Natural killer cell (primary cell): ENCODE results near the gene CREB5. TPM values are rescaled to one million over a fixed set of nuclear protein-coding genes. Genes with fewer than 3 reads are reported as not detected.

Source experiments
- ATAC-seq, 3 donors: fragments of 150-1000 bp in 2 of 3; fragments of 200-7000 bp in 1 of 3; cut with Tn5 transposase; 1 replicate in 1 of 3; 2 replicates in 2 of 3; pipeline ENCODE4 v1.10.0; 2021; ENCODE audit warnings: mild to moderate bottlenecking in 2 of 3, moderate library complexity in 2 of 3
- DNase-seq, 2 donors: peaks; one replicate each; pipeline versions ENCODE4 v3.0.0 to v3.0.0-alpha.2; 2013 to 2021; ENCODE audit warnings: mixed read lengths in 1 of 2
- H3K27ac ChIP-seq: one replicate; pipeline ENCODE4 v1.5.1; 2013; ENCODE audit warnings: mild to moderate bottlenecking, low read length
- H3K27me3 ChIP-seq: one replicate; pipeline ENCODE4 v1.6.1; 2013; ENCODE audit warnings: low read length; ENCODE audit not compliant: control insufficient read depth, insufficient read depth
- H3K36me3 ChIP-seq: one replicate; pipeline ENCODE4 v1.6.1; 2013; ENCODE audit warnings: low read length; ENCODE audit not compliant: control insufficient read depth, insufficient read depth
- H3K4me1 ChIP-seq: one replicate; pipeline ENCODE4 v1.6.1; 2013; ENCODE audit warnings: low read length; ENCODE audit not compliant: control insufficient read depth, insufficient read depth
- H3K4me3 ChIP-seq: one replicate; pipeline ENCODE4 v1.5.1; 2013; ENCODE audit warnings: low read length
- H3K9me3 ChIP-seq: one replicate; pipeline ENCODE4 v1.6.1; 2013; ENCODE audit warnings: low read length; ENCODE audit not compliant: control insufficient read depth, insufficient read depth
- H3K27ac Mint-ChIP-seq, 2 donors: one replicate each; pipeline ENCODE4 v1.8.0; 2022; ENCODE audit warnings: mild to moderate bottlenecking in 2 of 2, mixed read lengths in 2 of 2, moderate library complexity in 1 of 2
- H3K27me3 Mint-ChIP-seq, 2 donors: one replicate each; pipeline ENCODE4 v1.8.0; 2022; ENCODE audit warnings: low read depth in 2 of 2, mixed read lengths in 2 of 2
- H3K36me3 Mint-ChIP-seq: one replicate; pipeline ENCODE4 v1.8.0; 2022; ENCODE audit warnings: mixed read lengths
- H3K4me1 Mint-ChIP-seq, 2 donors: one replicate each; pipeline ENCODE4 v1.8.0; 2022; ENCODE audit warnings: mixed read lengths in 2 of 2
- H3K4me3 Mint-ChIP-seq: one replicate; pipeline ENCODE4 v1.8.0; 2022; ENCODE audit warnings: mild to moderate bottlenecking, moderate library complexity, mixed read lengths
- H3K9me3 Mint-ChIP-seq, 2 donors: one replicate each; pipeline ENCODE4 v1.8.0; 2022; ENCODE audit warnings: mixed read lengths in 2 of 2
- whole genome bisulfite sequencing: methylation state at CpG from one replicate; pipeline ENCODE4 v1.1.7; 2013; ENCODE audit warnings: missing lambda C conversion rate; ENCODE audit not compliant: insufficient coverage; 5-methylcytosine and 5-hydroxymethylcytosine counted together
- intact Hi-C: fragments of 100-400 bp; cut with micrococcal nuclease; formaldehyde crosslinking; loops from one replicate; pipeline ENCODE4 v1.14.2; 2022
- total RNA-seq, 4 donors: library from RNA; stranded (reverse); fragments of 120-200 nt in 1 of 4; gene quantifications; one replicate each; pipeline versions ENCODE4 v1.2.3 to v1.2.4, GENCODE V29; 2013 to 2022
- TF ChIP-seq, protein P1 (sequence below): fragments of 200-600 bp; IDR thresholded peaks from one replicate; pipeline ENCODE4 v1.8.0; 2022; ENCODE audit warnings: antibody characterized with exemption

The CREB5 gene
- total RNA-seq, 3 donors from 2014 or later (not counting 1 experiment from before 2014, with no cell fraction given) = 0.52 to 7.0 (median 0.89) TPM

DNA sequence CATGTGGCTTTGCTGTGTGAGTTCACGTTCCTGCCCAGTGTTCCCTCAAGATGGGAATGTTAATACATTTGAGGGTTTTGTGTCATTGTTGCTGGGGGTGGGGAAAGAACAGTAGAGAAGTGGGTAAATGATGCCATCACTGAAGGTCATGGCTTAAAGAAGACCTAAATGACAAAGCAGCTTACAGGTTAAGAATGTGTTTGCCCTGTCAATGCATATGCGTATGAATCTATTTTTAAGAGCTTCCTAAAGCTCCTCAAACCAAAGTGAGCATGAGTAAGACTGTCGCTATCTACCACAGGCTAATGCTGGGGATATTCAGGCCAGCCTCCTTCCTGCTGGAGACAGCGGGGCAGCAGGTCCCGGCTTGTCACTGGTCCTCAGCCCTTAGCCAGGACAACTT is 162.9 kb downstream of the CREB5 start:
- TF ChIP-seq, protein P1, sequence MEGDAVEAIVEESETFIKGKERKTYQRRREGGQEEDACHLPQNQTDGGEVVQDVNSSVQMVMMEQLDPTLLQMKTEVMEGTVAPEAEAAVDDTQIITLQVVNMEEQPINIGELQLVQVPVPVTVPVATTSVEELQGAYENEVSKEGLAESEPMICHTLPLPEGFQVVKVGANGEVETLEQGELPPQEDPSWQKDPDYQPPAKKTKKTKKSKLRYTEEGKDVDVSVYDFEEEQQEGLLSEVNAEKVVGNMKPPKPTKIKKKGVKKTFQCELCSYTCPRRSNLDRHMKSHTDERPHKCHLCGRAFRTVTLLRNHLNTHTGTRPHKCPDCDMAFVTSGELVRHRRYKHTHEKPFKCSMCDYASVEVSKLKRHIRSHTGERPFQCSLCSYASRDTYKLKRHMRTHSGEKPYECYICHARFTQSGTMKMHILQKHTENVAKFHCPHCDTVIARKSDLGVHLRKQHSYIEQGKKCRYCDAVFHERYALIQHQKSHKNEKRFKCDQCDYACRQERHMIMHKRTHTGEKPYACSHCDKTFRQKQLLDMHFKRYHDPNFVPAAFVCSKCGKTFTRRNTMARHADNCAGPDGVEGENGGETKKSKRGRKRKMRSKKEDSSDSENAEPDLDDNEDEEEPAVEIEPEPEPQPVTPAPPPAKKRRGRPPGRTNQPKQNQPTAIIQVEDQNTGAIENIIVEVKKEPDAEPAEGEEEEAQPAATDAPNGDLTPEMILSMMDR = no peak
- Mint-ChIP-seq H3K27ac (no peak overlapping the region), H3K9me3 (no peaks in the 10 kb centered on the region), H3K36me3 (no peaks in the 10 kb centered on the region), H3K27me3 (peaks cover 11 to 37% of the 10 kb centered on the region in 2 donors), H3K4me1 (no peaks in the 10 kb centered on the region), H3K4me3 (no peak overlapping the region)
- Histone ChIP-seq H3K27ac (no peak overlapping the region), H3K9me3 (no peaks in the 10 kb centered on the region), H3K27me3 (no peaks in the 10 kb centered on the region), H3K4me3 (no peak overlapping the region), H3K4me1 (no peaks in the 10 kb centered on the region), H3K36me3 (no peaks in the 10 kb centered on the region)
- ATAC-seq = no peak
- intact Hi-C loops = no loop called here
- no peak for DNase-seq
- WGBS = 85% methylated on average over 5 of the region's 5 CpGs

DNA sequence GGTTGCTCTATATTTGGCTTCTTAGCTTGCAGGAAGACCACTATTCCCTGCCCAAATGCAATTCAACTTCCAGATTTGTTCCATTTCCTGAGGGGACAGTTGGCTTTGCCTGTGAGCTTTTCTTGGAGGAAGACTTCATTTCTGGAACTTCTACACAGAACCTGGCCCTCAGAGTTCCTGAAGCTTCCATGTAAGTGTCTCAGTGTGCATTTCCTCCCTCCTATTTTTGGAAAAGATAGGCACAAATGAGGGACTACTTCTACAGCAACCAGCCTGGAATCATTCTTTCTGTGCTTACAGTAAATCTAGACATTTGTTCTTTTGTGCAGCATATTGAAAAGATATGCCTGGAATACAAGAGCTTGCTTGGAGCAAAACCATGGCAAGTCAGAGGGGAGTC is 164.3 kb downstream of the CREB5 start:
- Histone ChIP-seq H3K27ac (no peak overlapping the region), H3K4me1 (no peaks in the 10 kb centered on the region), H3K27me3 (no peaks in the 10 kb centered on the region), H3K4me3 (no peak overlapping the region), H3K36me3 (no peaks in the 10 kb centered on the region), H3K9me3 (no peaks in the 10 kb centered on the region)
- Mint-ChIP-seq H3K4me3 (no peak overlapping the region), H3K9me3 (no peaks in the 10 kb centered on the region), H3K27ac (no peak overlapping the region), H3K36me3 (no peaks in the 10 kb centered on the region), H3K27me3 (peaks cover 3 to 29% of the 10 kb centered on the region in 2 donors), H3K4me1 (no peaks in the 10 kb centered on the region)
- DNase-seq (no peak), ATAC-seq (no peak)
- TF ChIP-seq, protein P1 = no peak
- intact Hi-C loops = no loop called here

DNA sequence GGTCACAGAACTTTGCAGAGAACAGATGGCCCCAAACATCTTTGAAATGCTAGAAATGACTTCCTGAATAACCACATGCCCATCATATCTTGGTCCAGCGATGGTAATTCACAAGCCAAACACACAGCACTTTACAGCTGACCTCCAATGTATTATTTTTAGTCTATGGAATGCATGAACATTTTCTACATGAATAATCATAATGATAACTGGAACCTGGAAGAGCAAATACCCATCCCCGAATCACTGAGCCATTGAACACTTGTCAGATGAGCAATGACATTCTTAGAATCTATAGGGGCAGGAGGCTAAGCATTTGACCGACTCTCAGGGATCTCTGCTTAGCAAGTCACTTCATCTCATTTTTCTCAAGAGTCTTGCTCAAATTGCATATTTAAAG is 167.3 kb downstream of the CREB5 start:
- Mint-ChIP-seq H3K4me1 (no peaks in the 10 kb centered on the region), H3K27me3 (peaks cover 5 to 21% of the 10 kb centered on the region in 2 donors), H3K9me3 (no peaks in the 10 kb centered on the region), H3K27ac (no peak overlapping the region), H3K36me3 (no peaks in the 10 kb centered on the region), H3K4me3 (no peak overlapping the region)
- Histone ChIP-seq H3K4me1 (no peaks in the 10 kb centered on the region), H3K36me3 (no peaks in the 10 kb centered on the region), H3K27ac (no peak overlapping the region), H3K4me3 (no peak overlapping the region), H3K27me3 (no peaks in the 10 kb centered on the region), H3K9me3 (no peaks in the 10 kb centered on the region)
- 96% methylated on average over 3 of the region's 3 CpGs for WGBS
- TF ChIP-seq, protein P1 = no peak
- intact Hi-C loops = no loop called here
- ATAC-seq (no peak), DNase-seq (no peak)

DNA sequence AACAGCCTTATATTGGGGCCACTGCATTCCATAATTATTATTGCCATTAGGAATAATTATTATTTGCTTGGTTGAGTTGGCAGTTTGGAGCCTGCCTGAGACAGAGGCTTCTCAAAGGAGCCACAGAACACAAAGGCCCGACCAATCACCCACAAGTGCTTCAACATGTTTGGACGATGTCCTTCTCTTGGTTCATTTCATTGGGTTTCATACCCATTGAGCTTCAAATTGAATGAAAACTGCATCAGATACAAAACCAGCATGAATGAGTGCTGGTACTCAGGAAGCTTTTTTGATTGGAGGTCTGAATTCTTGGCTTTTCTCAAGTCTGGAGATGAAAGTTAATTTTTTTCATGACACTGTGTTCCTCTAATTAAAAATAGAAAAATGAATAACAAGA is 168.3 kb downstream of the CREB5 start:
- H3K27ac Mint-ChIP-seq = no peak overlapping the region
- TF ChIP-seq, protein P1 = no peak
- Histone ChIP-seq H3K9me3 (no peaks in the 10 kb centered on the region), H3K27me3 (no peaks in the 10 kb centered on the region), H3K27ac (no peak overlapping the region), H3K4me1 (no peaks in the 10 kb centered on the region), H3K36me3 (no peaks in the 10 kb centered on the region), H3K4me3 (no peak overlapping the region)
- no peaks in the 10 kb centered on the region for H3K9me3 Mint-ChIP-seq
- H3K4me3 Mint-ChIP-seq = no peak overlapping the region
- ATAC-seq (no peak), DNase-seq (no peak)
- no peaks in the 10 kb centered on the region for H3K36me3 Mint-ChIP-seq
- intact Hi-C loops = no loop called here
- H3K27me3 Mint-ChIP-seq = peaks cover 5 to 20% of the 10 kb centered on the region in 2 donors
- H3K4me1 Mint-ChIP-seq = no peaks in the 10 kb centered on the region
- 93% methylated on average over 2 of the region's 2 CpGs for WGBS
